GM19467 (cell line): Measurements from ENCODE around the gene NAA15.
"Not testable (repeated sequence)": the region's sequence is repeated elsewhere in the genome, so short reads cannot be mapped to it uniquely, and the experiment has no call there.

ENCODE experiments used
- ATAC-seq: cut with Tn5 transposase; IDR thresholded peaks from one replicate; pipeline ENCODE4 v1.9.1; 2021; ENCODE audit warnings: mild to moderate bottlenecking, moderate library complexity; ENCODE audit not compliant: unreplicated experiment

The NAA15 gene

GRCh38 chr4:139295942-139296299 lies 5.4 kb upstream of the NAA15 start:
- no peak for ATAC-seq

GRCh38 chr4:139297001-139297410 lies 4.3 kb upstream of the NAA15 start:
- ATAC-seq, result no peak

GRCh38 chr4:139299536-139299935 lies 1.8 kb upstream of the NAA15 start:
- no peak for ATAC-seq

- peak; percentile 7 for ATAC-seq
These were observed 733 bp upstream of the NAA15 start for GRCh38 chr4:139300431-139301112.

- peak; percentile 34 for ATAC-seq
These were observed 711 bp downstream of the NAA15 start, which contains the start of gene NDUFC1 for GRCh38 chr4:139301821-139302611. NDUFC1 (minus strand) TSS chr4:139302477; CDS start chr4:139295798, 6,679 bp downstream.

GRCh38 chr4:139304920-139305319 lies 3.6 kb downstream of the NAA15 start:
- no peak for ATAC-seq

- ATAC-seq, result no peak
These were observed 10.6 kb downstream of the NAA15 start for GRCh38 chr4:139311909-139312308.

GRCh38 chr4:139312552-139313332 lies 11.4 kb downstream of the NAA15 start:
- ATAC-seq, result no peak

- not testable (repeated sequence) for ATAC-seq
These were observed 12.1 kb downstream of the NAA15 start for GRCh38 chr4:139313414-139313813.

- no peak for ATAC-seq
These were observed 12.9 kb downstream of the NAA15 start for GRCh38 chr4:139314047-139314800.

GRCh38 chr4:139315221-139315675 lies 13.9 kb downstream of the NAA15 start:
- no peak for ATAC-seq

GRCh38 chr4:139316733-139317132 lies 15.4 kb downstream of the NAA15 start:
- no peak for ATAC-seq

- ATAC-seq, result no peak
These were observed 16.3 kb downstream of the NAA15 start for GRCh38 chr4:139317635-139318034.

- ATAC-seq, result no peak
These were observed 18.3 kb downstream of the NAA15 start for GRCh38 chr4:139319571-139319970.

- ATAC-seq, result not testable (repeated sequence)
These were observed 20.8 kb downstream of the NAA15 start for GRCh38 chr4:139322070-139322469.

- not testable (repeated sequence) for ATAC-seq
These were observed 21.2 kb downstream of the NAA15 start for GRCh38 chr4:139322541-139322940.

GRCh38 chr4:139324620-139325019 lies 23.3 kb downstream of the NAA15 start:
- no peak for ATAC-seq

- ATAC-seq, result no peak
These were observed 28.4 kb downstream of the NAA15 start for GRCh38 chr4:139329665-139330200.

GRCh38 chr4:139330283-139330682 lies 29.0 kb downstream of the NAA15 start:
- no peak for ATAC-seq

- no peak for ATAC-seq
These were observed 29.9 kb downstream of the NAA15 start for GRCh38 chr4:139331185-139331584.
